B cell (primary cell): ENCODE results near the gene MAGI2. TPM values are rescaled to one million over a fixed set of nuclear protein-coding genes. Genes with fewer than 3 reads are reported as not detected.

Experiments
- ATAC-seq: fragments of 200-7000 bp; cut with Tn5 transposase; one replicate; pipeline ENCODE4 v1.10.0; 2021; ENCODE audit warnings: low read depth, mild to moderate bottlenecking, moderate number of reproducible peaks, moderate library complexity
- CTCF ChIA-PET: fragments of 350-600 bp; sonication (Branson Sonifier 250); formaldehyde crosslinking; loops from one replicate; lab custom pipeline; 2021; ENCODE audit warnings: antibody characterized with exemption, inconsistent platforms; lab: Charles Lee
- POLR2A ChIA-PET: fragments of 350-600 bp; sonication (Branson Sonifier 250); formaldehyde crosslinking; loops from one replicate; lab custom pipeline; 2021; ENCODE audit warnings: antibody characterized with exemption; lab: Charles Lee
- DNase-seq: peaks from one replicate; pipeline ENCODE4 v3.0.0; 2013
- H2AFZ ChIP-seq: 2 replicates; pipeline ENCODE4 v1.6.1; 2012; ENCODE audit warnings: mild to moderate bottlenecking, low read depth, low read length; ENCODE audit not compliant: insufficient read depth, poor library complexity, severe bottlenecking
- H3K27ac ChIP-seq, 2 donors: 1 replicate in 1 of 2; 2 replicates in 1 of 2; pipeline ENCODE4 v1.5.1; 2012 to 2013; ENCODE audit warnings: low read length in 2 of 2, mild to moderate bottlenecking in 2 of 2, moderate library complexity in 1 of 2
- H3K27me3 ChIP-seq, 4 experiments: fragments of 200-600 bp in 1 of 4; sonication (generic) in 1 of 4; replicated peaks in 1 of 4; 1 replicate in 2 of 4; 2 replicates in 2 of 4; pipeline versions ENCODE4 v1.6.1 to v1.7.0; 2013 to 2016; ENCODE audit warnings: low read length in 3 of 4, mild to moderate bottlenecking in 2 of 4, mixed read lengths in 1 of 4, moderate library complexity in 1 of 4; ENCODE audit not compliant: insufficient read depth in 4 of 4, control insufficient read depth in 3 of 4; ENCODE audit errors: control extremely low read depth in 1 of 4
- H3K36me3 ChIP-seq, 2 experiments: replicated peaks in 1 of 2; 1 replicate in 1 of 2; 2 replicates in 1 of 2; pipeline versions ENCODE4 v1.6.1 to v1.7.1; 2013; ENCODE audit warnings: low read length in 1 of 2; ENCODE audit not compliant: insufficient read depth in 2 of 2, control insufficient read depth in 1 of 2; ENCODE audit errors: control extremely low read depth in 1 of 2, extremely low read depth in 1 of 2
- H3K4me1 ChIP-seq, 2 donors: fragments of 200-600 bp in 1 of 2; sonication (generic) in 1 of 2; 1 replicate in 1 of 2; 2 replicates in 1 of 2; pipeline versions ENCODE4 v1.5.1 to v1.6.1; 2013 to 2017; ENCODE audit warnings: low read length in 2 of 2; ENCODE audit not compliant: control insufficient read depth in 2 of 2, insufficient read depth in 2 of 2
- H3K4me2 ChIP-seq: replicated peaks from 2 replicates; pipeline ENCODE3; 2012; ENCODE audit warnings: mild to moderate bottlenecking, low read depth, low read length; ENCODE audit not compliant: poor library complexity, severe bottlenecking
- H3K4me3 ChIP-seq, 5 experiments: fragments of 200-600 bp in 1 of 5; sonication (generic) in 1 of 5; 1 replicate in 3 of 5; 2 replicates in 2 of 5; pipeline versions ENCODE4 v1.5.1 to v1.7.0; 2011 to 2016; ENCODE audit warnings: low read length in 4 of 5, mild to moderate bottlenecking in 4 of 5, low read depth in 2 of 5, control low read depth in 1 of 5, moderate library complexity in 1 of 5; ENCODE audit not compliant: insufficient read depth in 1 of 5; ENCODE audit errors: control extremely low read depth in 1 of 5, extremely low read depth in 1 of 5
- H3K79me2 ChIP-seq: fragments of 200-600 bp; sonication (generic); one replicate; pipeline ENCODE4 v1.6.0; 2016; ENCODE audit warnings: low read length; ENCODE audit not compliant: control insufficient read depth, insufficient read depth
- H3K9ac ChIP-seq: fragments of 200-600 bp; sonication (generic); 2 replicates; pipeline ENCODE4 v1.6.1; 2017; ENCODE audit warnings: mild to moderate bottlenecking, low read length, moderate library complexity
- H3K9me3 ChIP-seq, 3 donors: one replicate each; pipeline versions ENCODE4 v1.6.1 to v1.7.1; 2013; ENCODE audit warnings: low read length in 2 of 3; ENCODE audit not compliant: control insufficient read depth in 2 of 3, insufficient read depth in 1 of 3; ENCODE audit errors: control extremely low read depth in 1 of 3
- H4K20me1 ChIP-seq: 2 replicates; pipeline ENCODE4 v1.6.0; 2012; ENCODE audit warnings: mild to moderate bottlenecking, low read length; ENCODE audit not compliant: insufficient read depth, control insufficient read depth, poor library complexity, severe bottlenecking
- H3K27ac Mint-ChIP-seq: one replicate; pipeline ENCODE4 v1.8.0; 2021; ENCODE audit warnings: mixed read lengths
- H3K27me3 Mint-ChIP-seq: one replicate; pipeline ENCODE4 v1.8.0; 2021; ENCODE audit warnings: mixed read lengths
- H3K4me1 Mint-ChIP-seq: one replicate; pipeline ENCODE4 v1.8.0; 2021; ENCODE audit warnings: mixed read lengths
- H3K4me3 Mint-ChIP-seq: one replicate; pipeline ENCODE4 v1.8.0; 2021; ENCODE audit warnings: mixed read lengths
- H3K9me3 Mint-ChIP-seq: one replicate; pipeline ENCODE4 v1.8.0; 2022; ENCODE audit warnings: mixed read lengths; ENCODE audit not compliant: insufficient read depth
- CTCF ChIP-seq: fragments of 200-600 bp; IDR thresholded peaks from one replicate; pipeline ENCODE4 v1.8.0; 2022; ENCODE audit warnings: antibody characterized with exemption, mild to moderate bottlenecking
- EZH2 ChIP-seq: IDR thresholded peaks from 2 replicates; pipeline ENCODE4 v1.6.1; 2012; ENCODE audit warnings: borderline replicate concordance, low read depth, mild to moderate bottlenecking, moderate library complexity, low read length; ENCODE audit not compliant: insufficient read depth, poor library complexity, severe bottlenecking
- WGBS: methylation state at CpG from one replicate; pipeline ENCODE4 v1.1.5; 2013; ENCODE audit warnings: missing lambda C conversion rate; ENCODE audit not compliant: insufficient coverage; 5-methylcytosine and 5-hydroxymethylcytosine counted together
- intact Hi-C: fragments of 100-400 bp; cut with micrococcal nuclease; formaldehyde crosslinking; loops from one replicate; pipeline ENCODE4 v1.10.0; 2022
- polyA plus RNA-seq: library from polyadenylated mRNA; depleted of rRNA; stranded (reverse); fragments of >200 nt; gene quantifications from 2 replicates; pipeline ENCODE4 v1.2.3, GENCODE V29; 2012
- total RNA-seq, 2 donors: library from RNA; stranded (reverse); fragments of 120-200 nt in 1 of 2; gene quantifications; 1 replicate in 1 of 2; 2 replicates in 1 of 2; pipeline versions ENCODE4 v1.2.3 to v1.2.4, GENCODE V29; 2013 to 2022

MAGI2 gene
- total and polyA plus RNA-seq, 2 donors (not counting 1 experiment from before 2014, with no cell fraction given), result 0.16 to 0.64 TPM

DNA sequence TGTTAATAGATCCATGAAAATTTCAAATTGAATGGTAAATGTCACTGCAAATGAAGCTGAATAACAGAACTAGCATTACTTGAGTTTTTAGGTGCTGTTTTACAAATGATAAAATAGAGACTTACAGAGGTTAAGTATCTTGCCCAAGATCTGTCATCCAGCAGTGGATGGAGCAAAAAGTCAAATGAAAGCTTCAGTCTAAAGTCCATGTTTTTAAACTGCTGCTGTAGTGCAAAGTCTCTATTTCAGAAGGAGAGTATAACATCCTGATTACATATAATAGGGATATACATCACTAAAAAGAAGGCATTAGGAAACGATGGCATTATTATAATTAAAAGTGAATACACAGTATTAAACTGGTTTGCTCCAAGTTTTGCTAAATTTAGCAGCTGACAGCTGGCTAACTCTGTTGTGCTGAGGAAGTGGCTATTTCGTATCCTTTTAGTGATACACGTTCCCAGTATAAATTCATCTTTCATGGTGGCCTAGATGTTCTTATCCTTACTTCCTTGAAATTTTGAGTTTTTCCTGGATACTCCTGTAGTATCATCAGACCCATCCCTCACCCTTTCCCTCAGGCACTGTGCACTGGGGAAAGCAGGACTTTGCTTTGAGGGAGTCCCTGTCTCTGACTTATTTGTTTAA, 603.2 kb downstream of the MAGI2 start:
- H3K9me3 ChIP-seq, result no peaks in the 10 kb centered on the region
- H3K27ac ChIP-seq, result no peak overlapping the region
- ChIA-PET POLR2A (no interaction called here), CTCF (no interaction called here)
- H3K4me1 ChIP-seq, result no peaks in the 10 kb centered on the region
- H3K9ac ChIP-seq, result no peak overlapping the region
- no peaks in the 10 kb centered on the region for H3K27me3 ChIP-seq
- no peaks in the 10 kb centered on the region for H3K4me1 Mint-ChIP-seq
- ATAC-seq (no peak), DNase-seq (no peak)
- no peak for TF ChIP-seq EZH2
- TF ChIP-seq CTCF, result no peak
- H3K4me3 ChIP-seq, result no peak overlapping the region
- no peaks in the 10 kb centered on the region for H3K79me2 ChIP-seq
- H2AFZ ChIP-seq, result no peak overlapping the region
- H3K4me3 Mint-ChIP-seq, result no peak overlapping the region
- intact Hi-C loops, result no loop called here
- no peaks in the 10 kb centered on the region for H4K20me1 ChIP-seq
- WGBS, result no CpG with 5 or more reads among the region's 3 CpGs
- peaks cover 4% of the 10 kb centered on the region for H3K9me3 Mint-ChIP-seq
- H3K36me3 ChIP-seq, result no peaks in the 10 kb centered on the region
- H3K27ac Mint-ChIP-seq, result no peak overlapping the region
- no peaks in the 10 kb centered on the region for H3K27me3 Mint-ChIP-seq
- no peak overlapping the region for H3K4me2 ChIP-seq

- no peaks in the 10 kb centered on the region for H3K79me2 ChIP-seq
- no peaks in the 10 kb centered on the region for H3K27me3 ChIP-seq
- no CpG with 5 or more reads among the region's 1 CpG for WGBS
- POLR2A ChIA-PET, result interaction anchor here (0.6 kb wide), 1 partner anchor 208 kb away, joined by 3 read pairs; no protein-coding TSS in a partner anchor
- H3K4me3 Mint-ChIP-seq, result no peak overlapping the region
- no peak overlapping the region for H3K27ac ChIP-seq
- CTCF ChIA-PET, result no interaction called here
- H4K20me1 ChIP-seq, result no peaks in the 10 kb centered on the region
- no peaks in the 10 kb centered on the region for H3K9me3 Mint-ChIP-seq
- DNase-seq (no peak), ATAC-seq (no peak)
- no peak overlapping the region for H3K9ac ChIP-seq
- H3K27me3 Mint-ChIP-seq, result no peaks in the 10 kb centered on the region
- intact Hi-C loops, result no loop called here
- H3K4me2 ChIP-seq, result no peak overlapping the region
- no peaks in the 10 kb centered on the region for H3K4me1 Mint-ChIP-seq
- no peak overlapping the region for H3K27ac Mint-ChIP-seq
- TF ChIP-seq CTCF, result no peak
- TF ChIP-seq EZH2, result no peak
- no peak overlapping the region for H3K4me3 ChIP-seq
- H3K9me3 ChIP-seq, result no peaks in the 10 kb centered on the region
- H3K36me3 ChIP-seq, result no peaks in the 10 kb centered on the region
- no peaks in the 10 kb centered on the region for H3K4me1 ChIP-seq
- no peak overlapping the region for H2AFZ ChIP-seq
Observed at GRCh38 chr7:78845155-78845554, 608.3 kb downstream of the MAGI2 start.
